OCI-M2 (cell line): ENCODE measurements around the gene HOATZ.

ENCODE experiments used
- DNase-seq: peaks from one replicate; lab custom pipeline; 2025; ENCODE audit not compliant: unreplicated experiment; lab: John Stamatoyannopoulos, UW

The HOATZ gene

DNA sequence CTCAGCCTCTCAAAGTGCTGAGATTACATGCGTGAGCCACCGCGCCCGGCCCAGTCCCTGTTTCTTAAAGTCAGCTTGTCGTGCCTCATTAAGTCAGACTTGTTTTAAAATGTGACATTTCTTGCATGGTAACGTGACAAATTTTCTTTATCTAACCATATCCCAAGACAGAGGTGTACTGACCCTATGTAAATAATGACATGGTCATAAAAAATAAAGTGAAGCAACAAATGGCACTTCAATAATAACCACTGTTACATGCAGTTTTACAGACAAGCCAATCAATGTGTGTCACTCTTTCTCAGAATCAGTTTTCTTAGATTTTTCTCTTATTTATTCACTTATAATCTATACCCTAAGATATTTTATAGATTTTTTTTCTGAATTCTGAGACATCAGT lies 61.2 kb downstream of the HOATZ start:
- DNase-seq, result no peak

DNA sequence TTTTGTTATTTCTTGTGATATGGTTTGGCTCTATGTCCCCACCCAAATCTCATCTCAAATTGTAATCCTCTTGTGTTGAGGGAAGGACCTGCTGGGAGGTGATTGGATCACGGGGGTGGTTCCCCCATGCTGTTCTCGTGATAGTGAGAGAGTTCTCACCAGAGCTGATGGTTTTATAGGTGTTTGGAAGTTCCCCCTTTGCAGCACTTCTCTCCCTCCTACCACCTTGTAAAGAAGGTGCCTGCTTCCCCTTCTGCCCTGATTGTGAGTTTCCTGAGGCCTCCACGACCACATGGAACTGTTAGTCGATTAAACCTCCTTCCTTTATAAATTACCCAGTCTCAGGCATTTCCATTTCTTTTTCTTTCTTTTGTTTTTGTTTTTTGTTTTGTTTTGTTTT lies 63.2 kb downstream of the HOATZ start:
- no peak for DNase-seq

GRCh38 chr11:111581341-111581740 lies 66.8 kb downstream of the HOATZ start:
- no peak for DNase-seq

GRCh38 chr11:111582163-111582562 lies 67.6 kb downstream of the HOATZ start:
- no peak for DNase-seq

DNA sequence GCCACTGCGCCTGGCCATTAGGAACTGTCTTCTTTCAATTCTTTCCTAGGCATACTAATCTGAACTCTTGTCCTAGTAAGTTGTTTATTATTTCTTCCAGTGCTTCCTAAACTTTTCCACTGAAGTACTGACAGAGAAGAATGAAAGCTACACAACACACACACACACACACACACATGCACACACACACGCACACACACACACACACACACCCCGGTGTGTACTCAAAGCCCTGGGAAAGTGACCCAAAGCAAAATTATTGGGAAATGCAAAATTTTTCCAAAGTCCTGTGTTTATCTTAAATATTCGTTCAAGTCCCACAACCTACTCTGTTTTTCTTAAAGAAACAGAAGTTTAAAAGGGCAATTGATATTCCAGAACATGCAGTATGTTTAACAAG lies 68.3 kb downstream of the HOATZ start:
- DNase-seq, result no peak

DNA sequence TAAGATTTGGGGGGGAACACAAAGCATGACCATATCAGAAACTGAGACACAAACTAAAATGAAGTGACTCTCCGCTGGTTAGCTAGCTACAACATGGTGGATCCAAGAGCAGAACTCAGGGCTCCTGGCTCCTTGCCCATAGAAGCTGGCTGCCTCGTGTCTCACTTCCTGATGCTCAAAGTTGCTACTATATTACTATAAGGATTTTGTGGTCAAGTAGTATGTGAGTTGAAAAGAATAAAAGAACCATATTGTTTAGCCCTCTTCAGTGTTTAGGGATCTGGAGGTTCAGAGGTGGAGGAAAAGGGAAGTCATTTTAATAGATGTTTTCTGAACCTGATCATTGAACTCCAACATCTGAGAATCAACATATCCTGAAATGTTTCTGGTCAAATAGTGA lies 70.8 kb downstream of the HOATZ start:
- no peak for DNase-seq

GRCh38 chr11:111586388-111586831 lies 71.8 kb downstream of the HOATZ start:
- DNase-seq, result no peak
